Neural progenitor cell (in vitro differentiated cells): Measurements from ENCODE around the gene SDCCAG8. TPM values are rescaled to one million over a fixed set of nuclear protein-coding genes. Genes with fewer than 3 reads are reported as not detected.

Experiments used
- DNase-seq: peaks from one replicate; pipeline ENCODE4 v3.0.0-alpha.2; 2016; ENCODE audit warnings: low spot score
- H2AFZ ChIP-seq: fragments of 200-600 bp; sonication (generic); replicated peaks from 2 replicates; pipeline ENCODE4 v1.6.1; 2016; ENCODE audit warnings: antibody characterized with exemption
- H3F3A ChIP-seq: fragments of 200-600 bp; sonication (generic); 2 replicates; pipeline ENCODE4 v1.6.1; 2016; ENCODE audit warnings: antibody characterized with exemption, low read depth
- H3K27ac ChIP-seq: fragments of 200-600 bp; sonication (generic); 2 replicates; pipeline ENCODE4 v1.5.1; 2016; ENCODE audit warnings: mild to moderate bottlenecking
- H3K27me3 ChIP-seq: fragments of 200-600 bp; sonication (generic); 2 replicates; pipeline ENCODE4 v1.6.1; 2016; ENCODE audit warnings: mild to moderate bottlenecking, moderate library complexity
- H3K36me3 ChIP-seq: fragments of 200-600 bp; sonication (generic); 2 replicates; pipeline ENCODE4 v1.5.1; 2016
- H3K4me1 ChIP-seq: fragments of 200-600 bp; sonication (generic); 2 replicates; pipeline ENCODE4 v1.6.1; 2016; ENCODE audit warnings: mixed run types
- H3K4me2 ChIP-seq: fragments of 200-600 bp; sonication (generic); 2 replicates; pipeline ENCODE4 v1.6.1; 2016
- H3K4me3 ChIP-seq: fragments of 200-600 bp; sonication (generic); 2 replicates; pipeline ENCODE4 v1.5.1; 2016
- H3K79me2 ChIP-seq: fragments of 200-600 bp; sonication (generic); 2 replicates; pipeline ENCODE4 v1.6.1; 2016; ENCODE audit warnings: low read depth
- H3K9ac ChIP-seq: fragments of 200-600 bp; sonication (generic); 2 replicates; pipeline ENCODE4 v1.6.1; 2016
- H3K9me3 ChIP-seq: fragments of 200-600 bp; sonication (generic); 2 replicates; pipeline ENCODE4 v1.5.1; 2016; ENCODE audit warnings: low read depth
- H4K20me1 ChIP-seq: fragments of 200-600 bp; sonication (generic); 2 replicates; pipeline ENCODE4 v1.6.1; 2016; ENCODE audit warnings: low read depth
- H3K27ac Mint-ChIP-seq: 3 replicates; pipeline ENCODE4 v1.8.0; 2021; ENCODE audit warnings: mixed read lengths
- H3K27me3 Mint-ChIP-seq: 2 replicates; pipeline ENCODE4 v1.8.0; 2022; ENCODE audit warnings: low read depth, mild to moderate bottlenecking, inconsistent platforms, moderate library complexity, mixed read lengths; ENCODE audit not compliant: insufficient read depth
- H3K36me3 Mint-ChIP-seq: 3 replicates; pipeline ENCODE4 v1.8.0; 2021; ENCODE audit warnings: mixed read lengths
- H3K4me1 Mint-ChIP-seq: 3 replicates; pipeline ENCODE4 v1.8.0; 2021; ENCODE audit warnings: mixed read lengths
- H3K4me3 Mint-ChIP-seq: 3 replicates; pipeline ENCODE4 v1.8.0; 2021; ENCODE audit warnings: mild to moderate bottlenecking, moderate library complexity, mixed read lengths
- H3K9me3 Mint-ChIP-seq: 3 replicates; pipeline ENCODE4 v1.8.0; 2020; ENCODE audit warnings: mixed read lengths
- EZH2 ChIP-seq: fragments of 200-600 bp; sonication (generic); IDR thresholded peaks from 2 replicates; pipeline ENCODE4 v1.6.1; 2017; ENCODE audit warnings: antibody characterized with exemption, mild to moderate bottlenecking, moderate library complexity
- EZH2phosphoT487 ChIP-seq: fragments of 200-600 bp; sonication (generic); IDR thresholded peaks from 2 replicates; pipeline ENCODE4 v1.6.1; 2017; ENCODE audit warnings: antibody characterized with exemption
- total RNA-seq: library from RNA; depleted of rRNA; stranded (reverse); fragments of >200 nt; gene quantifications from 2 replicates; pipeline ENCODE4 v1.2.3, GENCODE V29; 2015; ENCODE audit warnings: low replicate concordance
- TF ChIP-seq, protein P1 (sequence below): fragments of 200-600 bp; sonication (generic); IDR thresholded peaks from 2 replicates; pipeline ENCODE4 v1.5.1; 2017; ENCODE audit warnings: antibody characterized with exemption, mild to moderate bottlenecking

SDCCAG8 gene
- total RNA-seq, 1 donor from 2014 or later, result 30.3 TPM

DNA sequence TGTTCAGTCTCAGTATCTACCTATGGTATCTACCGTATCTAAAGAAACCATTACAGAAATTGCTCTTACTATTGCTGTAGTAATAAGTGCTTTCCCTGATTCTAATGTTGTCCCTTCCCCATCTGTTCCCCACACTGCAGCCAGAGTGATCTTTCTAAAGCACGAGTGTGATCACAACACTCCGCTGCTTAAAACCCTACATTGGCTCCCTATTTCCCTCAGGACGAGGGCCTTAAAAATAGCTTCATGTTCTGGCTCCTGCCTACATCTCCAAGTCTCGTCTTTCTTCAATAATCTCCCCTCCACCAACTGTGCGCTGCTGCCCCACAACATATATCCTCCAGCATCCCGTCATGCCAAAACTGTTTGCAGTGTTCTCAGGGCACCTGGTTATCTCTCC, 150.6 kb downstream of the SDCCAG8 start:
- no peak overlapping the region for H3K9ac ChIP-seq
- H3K27ac ChIP-seq, result no peak overlapping the region
- H3K79me2 ChIP-seq, result no peaks in the 10 kb centered on the region
- no peaks in the 10 kb centered on the region for H3K36me3 Mint-ChIP-seq
- H3K9me3 Mint-ChIP-seq, result no peaks in the 10 kb centered on the region
- peaks cover 11% of the 10 kb centered on the region for H3K4me1 ChIP-seq
- H3K27me3 Mint-ChIP-seq, result no peaks in the 10 kb centered on the region
- H3F3A ChIP-seq, result no peaks in the 10 kb centered on the region
- no peak overlapping the region for H3K27ac Mint-ChIP-seq
- no peak overlapping the region for H3K4me3 ChIP-seq
- H3K4me1 Mint-ChIP-seq, result no peaks in the 10 kb centered on the region
- DNase-seq, result no peak
- H3K4me3 Mint-ChIP-seq, result no peak overlapping the region
- TF ChIP-seq, protein P1, sequence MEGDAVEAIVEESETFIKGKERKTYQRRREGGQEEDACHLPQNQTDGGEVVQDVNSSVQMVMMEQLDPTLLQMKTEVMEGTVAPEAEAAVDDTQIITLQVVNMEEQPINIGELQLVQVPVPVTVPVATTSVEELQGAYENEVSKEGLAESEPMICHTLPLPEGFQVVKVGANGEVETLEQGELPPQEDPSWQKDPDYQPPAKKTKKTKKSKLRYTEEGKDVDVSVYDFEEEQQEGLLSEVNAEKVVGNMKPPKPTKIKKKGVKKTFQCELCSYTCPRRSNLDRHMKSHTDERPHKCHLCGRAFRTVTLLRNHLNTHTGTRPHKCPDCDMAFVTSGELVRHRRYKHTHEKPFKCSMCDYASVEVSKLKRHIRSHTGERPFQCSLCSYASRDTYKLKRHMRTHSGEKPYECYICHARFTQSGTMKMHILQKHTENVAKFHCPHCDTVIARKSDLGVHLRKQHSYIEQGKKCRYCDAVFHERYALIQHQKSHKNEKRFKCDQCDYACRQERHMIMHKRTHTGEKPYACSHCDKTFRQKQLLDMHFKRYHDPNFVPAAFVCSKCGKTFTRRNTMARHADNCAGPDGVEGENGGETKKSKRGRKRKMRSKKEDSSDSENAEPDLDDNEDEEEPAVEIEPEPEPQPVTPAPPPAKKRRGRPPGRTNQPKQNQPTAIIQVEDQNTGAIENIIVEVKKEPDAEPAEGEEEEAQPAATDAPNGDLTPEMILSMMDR, result no peak
- no peaks in the 10 kb centered on the region for H3K36me3 ChIP-seq
- no peak overlapping the region for H3K4me2 ChIP-seq
- H3K9me3 ChIP-seq, result no peaks in the 10 kb centered on the region
- no peaks in the 10 kb centered on the region for H3K27me3 ChIP-seq
- H2AFZ ChIP-seq, result no peak overlapping the region
- no peaks in the 10 kb centered on the region for H4K20me1 ChIP-seq

DNA sequence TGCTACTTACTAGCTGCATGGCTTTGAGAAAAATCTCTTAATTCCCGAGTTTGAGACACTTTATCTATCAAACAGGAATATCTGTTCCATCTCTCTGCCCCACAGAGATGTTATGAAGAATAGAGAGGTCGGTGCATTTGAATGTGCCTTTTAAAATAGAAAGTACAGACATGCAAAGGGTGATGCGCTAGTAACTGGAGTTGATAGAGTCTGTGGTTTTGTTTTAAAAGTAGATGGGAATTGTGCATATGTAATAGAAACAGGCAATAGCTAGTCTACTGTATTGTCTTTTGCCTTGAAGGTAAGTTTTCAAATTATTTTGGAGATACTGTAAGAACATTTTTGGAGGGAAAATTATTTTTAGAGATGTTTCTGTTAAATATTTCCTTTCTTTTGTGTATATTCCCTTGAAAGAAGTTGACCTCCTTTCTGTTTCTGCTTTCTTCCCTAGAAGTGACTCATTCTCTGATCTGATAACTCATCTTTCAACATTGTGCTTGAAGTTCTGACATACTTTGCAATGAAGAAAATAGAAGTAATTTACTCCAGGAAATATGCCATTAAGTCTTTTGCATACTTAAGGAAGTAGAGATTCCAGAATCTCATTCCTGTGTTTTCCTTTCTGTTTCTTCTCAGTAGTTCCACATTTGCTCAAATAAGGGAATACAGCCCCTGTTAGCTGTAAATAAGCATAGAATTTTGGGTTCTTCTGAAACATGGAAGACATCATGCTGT, 151.6 kb downstream of the SDCCAG8 start:
- Mint-ChIP-seq H3K9me3 (no peaks in the 10 kb centered on the region), H3K4me1 (no peaks in the 10 kb centered on the region), H3K27ac (no peak overlapping the region), H3K36me3 (no peaks in the 10 kb centered on the region), H3K4me3 (no peak overlapping the region), H3K27me3 (no peaks in the 10 kb centered on the region)
- Histone ChIP-seq H3K27ac (no peak overlapping the region), H3F3A (no peaks in the 10 kb centered on the region), H3K4me2 (no peak overlapping the region), H3K9me3 (no peaks in the 10 kb centered on the region), H3K9ac (no peak overlapping the region), H3K4me3 (no peak overlapping the region), H4K20me1 (no peaks in the 10 kb centered on the region), H3K36me3 (no peaks in the 10 kb centered on the region), H3K27me3 (no peaks in the 10 kb centered on the region), H3K4me1 (peaks cover 11% of the 10 kb centered on the region), H3K79me2 (no peaks in the 10 kb centered on the region), H2AFZ (no peak overlapping the region)
- TF ChIP-seq, protein P1, result no peak
- TF ChIP-seq EZH2phosphoT487 (no peak), EZH2 (no peak)
- DNase-seq, result no peak

DNA sequence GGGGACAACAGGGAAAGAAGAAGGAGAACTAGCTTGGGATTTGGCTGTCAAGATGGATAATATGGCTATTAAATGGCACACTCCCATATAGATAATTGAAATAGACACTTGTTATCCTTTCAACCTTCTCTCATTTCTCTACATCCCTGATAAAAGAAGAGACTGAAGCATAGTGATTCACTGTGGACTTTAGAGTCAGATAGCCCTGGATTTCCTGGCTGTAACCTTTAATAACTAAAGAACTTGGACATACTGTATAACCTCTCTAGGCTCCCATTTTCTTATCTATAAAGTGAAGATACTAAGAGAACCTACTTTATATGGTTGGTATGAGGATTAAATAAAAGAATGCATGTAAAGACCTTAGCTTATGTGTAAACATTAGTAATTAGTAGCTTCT, 152.6 kb downstream of the SDCCAG8 start:
- H3K27me3 Mint-ChIP-seq, result no peaks in the 10 kb centered on the region
- H3K9ac ChIP-seq, result no peak overlapping the region
- H3K27me3 ChIP-seq, result no peaks in the 10 kb centered on the region
- no peaks in the 10 kb centered on the region for H3K36me3 ChIP-seq
- H3K9me3 Mint-ChIP-seq, result no peaks in the 10 kb centered on the region
- no peak overlapping the region for H2AFZ ChIP-seq
- H3K4me2 ChIP-seq, result no peak overlapping the region
- H3K4me1 Mint-ChIP-seq, result no peaks in the 10 kb centered on the region
- no peak overlapping the region for H3K4me3 ChIP-seq
- H3F3A ChIP-seq, result peaks cover 2% of the 10 kb centered on the region
- no peak overlapping the region for H3K27ac ChIP-seq
- H3K27ac Mint-ChIP-seq, result no peak overlapping the region
- H3K4me1 ChIP-seq, result peaks cover 13% of the 10 kb centered on the region
- TF ChIP-seq, protein P1, result no peak
- TF ChIP-seq EZH2phosphoT487 (no peak), EZH2 (no peak)
- H3K36me3 Mint-ChIP-seq, result no peaks in the 10 kb centered on the region
- H4K20me1 ChIP-seq, result no peaks in the 10 kb centered on the region
- DNase-seq, result no peak
- H3K4me3 Mint-ChIP-seq, result no peak overlapping the region
- no peaks in the 10 kb centered on the region for H3K79me2 ChIP-seq
- no peaks in the 10 kb centered on the region for H3K9me3 ChIP-seq
